CD4-positive, CD25-positive, alpha-beta regulatory T cell (primary cell): Measurements from ENCODE around the gene CABP4. TPM values are rescaled to one million over a fixed set of nuclear protein-coding genes. Genes with fewer than 3 reads are reported as not detected.
"Not testable (repeated sequence)": the region's sequence is repeated elsewhere in the genome, so short reads cannot be mapped to it uniquely, and the experiment has no call there.

Experiments used
- ATAC-seq, 2 donors: fragments of 150-1000 bp; cut with Tn5 transposase; one replicate each; pipeline ENCODE4 v1.10.0; 2021; ENCODE audit warnings: low read depth in 2 of 2, moderate number of reproducible peaks in 2 of 2, moderate library complexity in 1 of 2
- DNase-seq, 3 donors: peaks; one replicate each; pipeline versions ENCODE4 v3.0.0 to v3.0.0-alpha.2; 2012 to 2022; ENCODE audit warnings: mixed read lengths in 1 of 3
- H3K27ac ChIP-seq: one replicate; pipeline ENCODE4 v1.7.0; 2013; ENCODE audit warnings: mild to moderate bottlenecking, low read length; ENCODE audit not compliant: insufficient read depth, poor library complexity, severe bottlenecking
- H3K27me3 ChIP-seq: one replicate; pipeline ENCODE4 v1.7.0; 2013; ENCODE audit warnings: low read length; ENCODE audit not compliant: control insufficient read depth, insufficient read depth
- H3K36me3 ChIP-seq: one replicate; pipeline ENCODE4 v1.7.0; 2013; ENCODE audit warnings: mild to moderate bottlenecking, low read length, moderate library complexity; ENCODE audit not compliant: control insufficient read depth, insufficient read depth
- H3K4me1 ChIP-seq: 2 replicates; pipeline ENCODE4 v1.7.0; 2013; ENCODE audit warnings: mild to moderate bottlenecking, low read length; ENCODE audit not compliant: insufficient read depth, control insufficient read depth, poor library complexity, severe bottlenecking
- H3K4me3 ChIP-seq: one replicate; pipeline ENCODE4 v1.7.0; 2013; ENCODE audit warnings: low read depth, mild to moderate bottlenecking, low read length, moderate library complexity
- H3K9me3 ChIP-seq, 2 experiments: 1 replicate in 1 of 2; 2 replicates in 1 of 2; pipeline ENCODE4 v1.7.0; 2013; ENCODE audit warnings: low read length in 2 of 2, mild to moderate bottlenecking in 1 of 2, moderate library complexity in 1 of 2; ENCODE audit not compliant: control insufficient read depth in 2 of 2
- H3K27ac Mint-ChIP-seq, 3 donors: one replicate each; pipeline ENCODE4 v1.8.0; 2020 to 2022; ENCODE audit warnings: mild to moderate bottlenecking in 3 of 3, mixed read lengths in 3 of 3, moderate library complexity in 2 of 3
- H3K27me3 Mint-ChIP-seq: one replicate; pipeline ENCODE4 v1.8.0; 2022; ENCODE audit warnings: mild to moderate bottlenecking, mixed read lengths
- H3K36me3 Mint-ChIP-seq: one replicate; pipeline ENCODE4 v1.8.0; 2020; ENCODE audit warnings: mixed read lengths
- H3K4me1 Mint-ChIP-seq, 4 donors: one replicate each; pipeline ENCODE4 v1.8.0; 2020 to 2022; ENCODE audit warnings: mixed read lengths in 4 of 4, mild to moderate bottlenecking in 1 of 4
- H3K4me3 Mint-ChIP-seq, 4 donors: one replicate each; pipeline ENCODE4 v1.8.0; 2020 to 2022; ENCODE audit warnings: mild to moderate bottlenecking in 4 of 4, mixed read lengths in 4 of 4, moderate library complexity in 3 of 4
- H3K9me3 Mint-ChIP-seq, 7 donors: one replicate each; pipeline ENCODE4 v1.8.0; 2020 to 2022; ENCODE audit warnings: mixed read lengths in 7 of 7, mild to moderate bottlenecking in 3 of 7, moderate library complexity in 2 of 7
- polyA plus RNA-seq, 4 donors: library from polyadenylated mRNA; unstranded; fragments of 300-500 nt; fragmentation: Illumina TruSeq; gene quantifications; one replicate each; pipeline ENCODE4 v1.2.3, GENCODE V29; 2021
- total RNA-seq: library from RNA; stranded (reverse); gene quantifications from one replicate; pipeline ENCODE4 v1.2.3, GENCODE V29; 2022

Gene CABP4
- total and polyA plus RNA-seq, 5 donors from 2014 or later = 0.57 to 13.2 (median 0.96) TPM

GRCh38 chr11:67483831-67484665 is 28.9 kb downstream of the CABP4 start:
- H3K4me3 ChIP-seq = peak overlapping the region; percentile 86
- H3K27me3 ChIP-seq = no peaks in the 10 kb centered on the region
- Mint-ChIP-seq H3K9me3 (no peaks in the 10 kb centered on the region), H3K36me3 (peaks cover 14% of the 10 kb centered on the region), H3K4me3 (peak overlapping the region; percentile 92 to 99 (median 96)), H3K27ac (peak overlapping the region; percentile 99 to 100 (median 99)), H3K27me3 (peaks cover 4% of the 10 kb centered on the region), H3K4me1 (peaks cover 9 to 65% (median 46%) of the 10 kb centered on the region in 4 donors)
- peaks cover 12% of the 10 kb centered on the region for H3K36me3 ChIP-seq
- DNase-seq (peak in 2 of 3 donors; percentile 84 to 88), ATAC-seq (peak; percentile 52)
- H3K9me3 ChIP-seq = no peaks in the 10 kb centered on the region
- H3K4me1 ChIP-seq = peaks cover 67% of the 10 kb centered on the region
- H3K27ac ChIP-seq = peak overlapping the region; percentile 92

DNA sequence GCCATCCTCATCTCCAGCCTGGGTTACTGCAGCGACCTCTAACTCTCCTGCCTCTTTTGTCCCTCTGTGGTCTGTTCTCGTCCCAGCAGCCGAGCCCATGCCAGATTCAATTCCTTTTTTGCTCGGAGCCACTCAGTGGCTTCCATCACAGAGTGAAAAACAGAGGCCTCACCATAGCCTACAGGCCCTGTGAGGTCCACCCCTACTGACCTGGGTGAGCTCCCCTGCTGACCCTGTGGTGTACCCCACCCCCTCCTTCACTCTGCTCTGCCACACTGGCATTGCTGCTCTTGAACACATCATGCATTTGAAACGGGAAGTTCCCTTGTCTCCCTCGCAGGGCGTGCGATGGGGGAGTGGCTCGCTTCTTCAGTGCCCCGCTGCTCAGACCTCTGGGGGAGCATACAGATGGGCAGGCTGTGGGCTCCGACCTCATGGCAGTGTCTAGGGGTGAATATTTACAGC is 29.7 kb downstream of the CABP4 start:
- peaks cover 20% of the 10 kb centered on the region for H3K36me3 ChIP-seq
- H3K27me3 ChIP-seq = no peaks in the 10 kb centered on the region
- peaks cover 18% of the 10 kb centered on the region for H3K36me3 Mint-ChIP-seq
- ATAC-seq = no peak
- no peaks in the 10 kb centered on the region for H3K9me3 ChIP-seq
- H3K4me3 ChIP-seq = peak overlapping the region; percentile 86
- H3K27ac ChIP-seq = peak overlapping the region; percentile 92
- peaks cover 67% of the 10 kb centered on the region for H3K4me1 ChIP-seq
- peak; percentile 40 to 69 (median 52) for DNase-seq
- peak overlapping the region; percentile 99 to 100 (median 99) for H3K27ac Mint-ChIP-seq
- no peaks in the 10 kb centered on the region for H3K9me3 Mint-ChIP-seq
- H3K27me3 Mint-ChIP-seq = peaks cover 4% of the 10 kb centered on the region
- peaks cover 9 to 70% (median 50%) of the 10 kb centered on the region in 4 donors for H3K4me1 Mint-ChIP-seq
- peak overlapping the region; percentile 92 to 99 (median 96) for H3K4me3 Mint-ChIP-seq

DNA sequence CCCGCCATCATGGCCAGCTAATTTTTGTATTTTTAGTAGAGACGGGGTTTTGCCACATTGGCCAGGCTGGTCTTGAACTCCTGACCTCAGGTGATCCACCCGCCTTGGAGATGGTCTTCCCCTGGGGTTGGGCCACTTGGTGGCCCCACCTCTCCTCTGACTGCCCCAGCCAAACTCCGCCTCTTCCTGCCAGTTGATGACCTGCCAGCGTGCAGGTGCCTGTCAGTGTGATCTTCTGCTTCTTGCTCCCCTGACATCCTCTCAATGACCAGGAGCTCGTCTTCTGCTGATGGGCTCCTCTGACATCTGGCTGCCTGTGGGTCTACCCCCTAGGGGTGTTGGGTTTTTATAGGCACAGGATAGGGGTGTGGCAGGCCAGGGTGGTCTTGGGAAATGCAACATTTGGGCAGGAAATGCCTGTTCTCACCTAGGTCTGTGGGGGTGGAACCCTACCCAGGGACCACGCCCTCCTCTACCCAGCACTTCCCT is 30.8 kb downstream of the CABP4 start:
- H3K27me3 ChIP-seq, H3K9me3 Mint-ChIP-seq, ATAC-seq, H3K27me3 Mint-ChIP-seq, H3K9me3 ChIP-seq: not testable (repeated sequence)
- Histone ChIP-seq H3K4me1 (peaks cover 70% of the 10 kb centered on the region), H3K4me3 (peak overlapping the region; percentile 49), H3K36me3 (peaks cover 30% of the 10 kb centered on the region), H3K27ac (peak overlapping the region; percentile 92)
- DNase-seq = peak; percentile 24 to 83 (median 40)
- peak overlapping the region; percentile 95 to 99 (median 99) for H3K27ac Mint-ChIP-seq
- H3K4me1 Mint-ChIP-seq = peaks cover 9 to 74% (median 51%) of the 10 kb centered on the region in 4 donors
- peaks cover 18% of the 10 kb centered on the region for H3K36me3 Mint-ChIP-seq
- peak overlapping the region; percentile 85 to 97 (median 88) for H3K4me3 Mint-ChIP-seq

- no peak for ATAC-seq
- Histone ChIP-seq H3K4me1 (peaks cover 70% of the 10 kb centered on the region), H3K4me3 (peak overlapping the region; percentile 49), H3K27ac (peak overlapping the region; percentile 92), H3K9me3 (no peaks in the 10 kb centered on the region), H3K36me3 (peaks cover 37% of the 10 kb centered on the region), H3K27me3 (no peaks in the 10 kb centered on the region)
- Mint-ChIP-seq H3K36me3 (peaks cover 18% of the 10 kb centered on the region), H3K4me3 (peak overlapping the region; percentile 85 to 97 (median 88)), H3K9me3 (no peaks in the 10 kb centered on the region), H3K4me1 (peaks cover 9 to 76% (median 51%) of the 10 kb centered on the region in 4 donors), H3K27ac (peak overlapping the region; percentile 95 to 99 (median 99)), H3K27me3 (peaks cover 4% of the 10 kb centered on the region)
- peak in 1 of 3 donors; percentile 40 for DNase-seq
These were observed 31.5 kb downstream of the CABP4 start for GRCh38 chr11:67486481-67487195.

GRCh38 chr11:67489203-67489884 is 34.2 kb downstream of the CABP4 start:
- DNase-seq = no peak
- Histone ChIP-seq H3K36me3 (peaks cover 48% of the 10 kb centered on the region), H3K4me3 (no peak overlapping the region), H3K27ac (peak overlapping the region; percentile 92), H3K4me1 (peaks cover 49% of the 10 kb centered on the region), H3K9me3 (no peaks in the 10 kb centered on the region), H3K27me3 (no peaks in the 10 kb centered on the region)
- H3K9me3 Mint-ChIP-seq = no peaks in the 10 kb centered on the region
- ATAC-seq = no peak
- H3K36me3 Mint-ChIP-seq = peaks cover 18% of the 10 kb centered on the region
- peaks cover 4% of the 10 kb centered on the region for H3K27me3 Mint-ChIP-seq
- peak overlapping the region in 1 of 3 donors; percentile 92 for H3K27ac Mint-ChIP-seq
- H3K4me1 Mint-ChIP-seq = peaks cover 5 to 55% (median 39%) of the 10 kb centered on the region in 4 donors
- H3K4me3 Mint-ChIP-seq = peak overlapping the region in 1 of 4 donors; percentile 69

DNA sequence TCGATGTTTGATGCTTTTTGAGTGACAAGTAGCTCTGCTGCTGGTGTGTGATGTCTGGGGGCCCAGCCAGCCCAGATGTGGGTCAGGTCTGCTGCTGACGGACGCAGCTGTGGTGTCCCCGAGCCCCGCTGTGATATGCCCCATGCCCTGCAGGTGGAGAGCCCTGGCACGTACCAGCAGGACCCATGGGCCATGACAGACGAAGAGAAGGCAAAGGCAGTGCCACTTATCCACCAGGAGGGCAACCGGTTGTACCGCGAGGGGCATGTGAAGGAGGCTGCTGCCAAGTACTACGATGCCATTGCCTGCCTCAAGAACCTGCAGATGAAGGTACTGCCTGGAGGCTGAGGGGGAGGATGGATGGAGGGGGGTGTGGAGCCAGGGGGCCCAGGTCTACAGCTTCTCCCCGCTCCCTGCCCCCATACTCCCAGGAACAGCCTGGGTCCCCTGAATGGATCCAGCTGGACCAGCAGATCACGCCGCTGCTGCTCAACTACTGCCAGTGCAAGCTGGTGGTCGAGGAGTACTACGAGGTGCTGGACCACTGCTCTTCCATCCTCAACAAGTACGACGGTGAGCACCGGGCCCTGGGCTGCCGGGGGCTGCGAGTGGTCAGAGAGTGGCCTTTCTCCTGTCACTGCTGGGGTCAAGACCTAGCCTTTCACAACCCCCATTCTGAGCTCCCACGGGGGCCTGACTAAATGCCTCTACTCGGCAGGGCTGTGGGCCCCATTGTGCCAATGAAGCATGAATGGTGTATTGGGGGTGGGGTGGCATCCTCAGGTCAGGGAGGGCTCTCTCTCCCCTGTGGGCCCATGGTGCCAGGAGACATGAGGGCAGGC is 35.0 kb downstream of the CABP4 start:
- Mint-ChIP-seq H3K4me1 (peaks cover 5 to 47% (median 32%) of the 10 kb centered on the region in 4 donors), H3K9me3 (no peaks in the 10 kb centered on the region), H3K27me3 (peaks cover 4% of the 10 kb centered on the region), H3K4me3 (peak overlapping the region in 3 of 4 donors; percentile 43 to 69 (median 56)), H3K27ac (peak overlapping the region in 1 of 3 donors; percentile 92), H3K36me3 (peaks cover 18% of the 10 kb centered on the region)
- H3K9me3 ChIP-seq = no peaks in the 10 kb centered on the region
- no peaks in the 10 kb centered on the region for H3K27me3 ChIP-seq
- H3K36me3 ChIP-seq = peaks cover 51% of the 10 kb centered on the region
- DNase-seq (no peak), ATAC-seq (no peak)
- peaks cover 41% of the 10 kb centered on the region for H3K4me1 ChIP-seq
- no peak overlapping the region for H3K4me3 ChIP-seq
- H3K27ac ChIP-seq = peak overlapping the region; percentile 92
